ENCODE measurements around the gene MYPOP. TPM values are rescaled to one million over a fixed set of nuclear protein-coding genes. Genes with fewer than 3 reads are reported as not detected.

Gene MYPOP, protein sequence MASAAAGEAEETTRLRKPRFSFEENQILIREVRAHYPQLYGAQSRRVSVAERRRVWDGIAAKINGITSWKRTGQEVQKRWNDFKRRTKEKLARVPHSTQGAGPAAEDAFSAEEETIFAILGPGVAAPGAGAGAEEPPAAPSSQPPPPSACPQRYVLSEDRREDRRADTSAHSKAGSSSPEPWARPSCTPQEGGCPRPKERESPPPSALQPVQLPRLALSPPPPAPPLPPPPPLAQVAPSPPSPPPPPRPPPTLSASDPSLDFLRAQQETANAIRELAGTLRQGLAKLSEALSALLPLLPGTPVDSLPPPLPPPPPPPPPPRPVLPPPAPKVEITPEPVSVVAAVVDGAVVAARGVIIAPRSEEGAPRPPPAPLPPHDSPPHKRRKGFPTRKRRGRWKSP
- total RNA-seq, result 1.5 and 2.5 TPM in 2 replicates

GRCh38 chr19:45901912-45902650 is at the start of gene MYPOP:
Gene MYPOP, minus strand, starts transcription at chr19:45902613. Its CDS starts 840 bp downstream, at chr19:45901773.

GRCh38 chr19:45913874-45914830 is 11.7 kb upstream of the MYPOP start, which contains the start of gene NANOS2:
Gene NANOS2, minus strand, starts transcription at chr19:45914778. Its CDS starts 85 bp downstream, at chr19:45914693.

DNA sequence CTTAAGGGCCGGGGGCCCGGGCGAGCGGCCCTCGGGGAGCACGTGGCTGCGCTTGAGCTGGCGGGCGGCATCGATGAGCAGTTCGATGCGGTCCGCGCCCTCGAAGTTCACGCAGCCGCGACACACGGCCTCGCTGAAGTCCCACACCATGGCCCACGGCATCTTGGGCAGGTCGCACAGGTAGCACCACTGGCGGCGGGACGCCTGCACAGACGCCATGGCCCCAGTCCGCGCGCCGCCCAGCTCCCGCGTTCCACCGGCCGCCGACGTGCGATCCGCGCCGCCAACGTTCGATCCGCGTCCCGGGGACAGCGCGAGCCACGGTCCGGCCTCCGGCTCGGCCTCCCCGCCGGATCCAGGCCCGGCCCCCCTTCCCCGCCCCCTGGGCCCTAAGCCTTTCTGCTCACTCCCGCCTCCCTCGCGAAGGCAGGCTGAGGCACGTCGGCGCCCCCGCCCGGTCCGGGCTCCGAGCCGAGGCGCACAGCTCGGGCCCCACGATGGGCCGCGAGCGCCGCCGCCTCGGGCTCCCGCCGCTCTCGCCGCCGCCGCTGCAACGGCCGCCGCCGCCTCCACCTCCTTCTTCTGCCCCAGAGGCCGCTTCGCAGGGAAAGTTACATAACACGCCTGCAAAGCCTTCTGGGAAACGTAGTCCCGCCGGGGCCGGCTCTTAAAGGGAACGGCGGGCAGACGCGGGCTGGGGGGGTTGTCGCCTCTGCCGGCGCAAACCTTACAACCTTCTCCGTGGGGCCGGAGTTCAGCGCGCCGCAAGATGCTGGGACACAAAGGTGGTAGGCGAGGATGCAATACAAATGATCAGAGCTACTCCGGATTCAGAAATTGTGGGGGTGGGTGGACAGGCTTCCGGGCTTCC is 16.6 kb downstream of the MYPOP start, which contains the start of gene IRF2BP1:
Gene IRF2BP1 (minus strand): TSS at position 586 of the 871 bp plus-strand sequence. CDS start 367 bp downstream, at position 219.

DNA sequence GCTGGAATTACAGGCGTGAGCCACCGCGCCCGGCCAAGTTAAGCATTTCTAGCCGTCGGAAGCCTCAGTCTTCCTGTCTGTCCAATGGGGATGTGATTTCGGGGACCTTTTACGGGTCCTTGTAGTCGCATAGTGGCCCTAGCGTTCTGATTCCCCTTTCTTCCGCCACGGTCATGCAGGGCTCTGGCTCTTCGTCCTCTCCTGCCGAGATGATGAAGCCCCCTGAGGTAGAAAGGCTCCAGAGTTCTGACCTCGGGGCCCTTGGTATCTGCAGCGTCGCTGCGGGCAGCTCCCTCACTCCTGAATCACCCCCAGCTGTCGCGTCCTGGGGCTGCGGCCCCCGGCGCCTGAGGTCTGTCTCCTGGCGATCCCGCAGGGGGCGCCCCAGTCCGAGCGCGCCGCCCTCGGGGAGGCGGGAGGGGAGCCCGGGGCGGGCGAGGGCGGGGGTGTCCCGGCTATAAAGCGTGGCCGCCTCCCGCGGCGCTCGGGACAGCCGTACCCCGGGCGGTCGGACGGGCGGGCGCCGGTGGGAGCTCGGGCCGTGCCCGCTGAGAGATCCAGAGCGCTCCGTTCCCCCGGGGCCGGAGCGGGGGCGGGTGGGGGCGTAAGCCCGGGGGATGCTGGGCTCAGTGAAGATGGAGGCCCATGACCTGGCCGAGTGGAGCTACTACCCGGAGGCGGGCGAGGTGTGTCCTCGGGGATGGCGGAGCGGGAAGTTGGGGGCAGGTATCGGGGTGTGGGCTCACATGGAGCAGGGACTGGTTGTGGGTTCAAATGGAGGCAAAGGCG is 38.4 kb downstream of the MYPOP start, which contains the start of gene FOXA3:
Gene FOXA3 (plus strand): TSS at position 487 of the 789 bp plus-strand sequence. CDS start 131 bp downstream, at position 618.

GRCh38 chr19:45862564-45863334 is 39.7 kb downstream of the MYPOP start, which contains the start of gene SYMPK:
Gene SYMPK, minus strand, starts transcription at chr19:45863147. Its CDS starts 8,652 bp downstream, at chr19:45854495.

Other genes starting within 250 kb of the MYPOP start
- gene GIPR, start 234.4 kb downstream of the MYPOP start, total RNA-seq, result not detected in 2 replicates
- 200 and 333 TPM in 2 replicates for gene SNRPD2, start 210.7 kb downstream of the MYPOP start, total RNA-seq
- 20.9 and 28.3 TPM in 2 replicates for gene QPCTL, start 209.9 kb downstream of the MYPOP start, total RNA-seq
- gene FBXO46, start 171.7 kb downstream of the MYPOP start, total RNA-seq, result 7.7 and 14.7 TPM in 2 replicates
- not detected in 2 replicates for gene MEIOSIN, start 169.2 kb downstream of the MYPOP start, total RNA-seq
- gene SIX5, start 133.4 kb downstream of the MYPOP start, total RNA-seq, result 6.6 and 7.8 TPM in 2 replicates
- 13.7 and 22.4 TPM in 2 replicates for gene DMPK, start 120.1 kb downstream of the MYPOP start, total RNA-seq
- gene DMWD, start 109.8 kb downstream of the MYPOP start, total RNA-seq, result 36.0 and 51.0 TPM in 2 replicates
- gene RSPH6A, start 87.3 kb downstream of the MYPOP start, total RNA-seq, result under 0.01 and 0.39 TPM in 2 replicates
- 41.2 and 55.5 TPM in 2 replicates for gene SYMPK, start 39.5 kb downstream of the MYPOP start, total RNA-seq
- not detected in 2 replicates for gene FOXA3, start 38.3 kb downstream of the MYPOP start, total RNA-seq
- 18.0 and 21.7 TPM in 2 replicates for gene IRF2BP1, start 16.5 kb downstream of the MYPOP start, total RNA-seq
- not detected in 2 replicates for gene NANOS2, start 12.2 kb upstream of the MYPOP start, total RNA-seq
- gene NOVA2, start 71.3 kb upstream of the MYPOP start, total RNA-seq, result 0.39 TPM in 1 of 2 replicates, not detected in the other
- 7.4 and 7.7 TPM in 2 replicates for gene CCDC61, start 92.9 kb upstream of the MYPOP start, total RNA-seq
- gene PGLYRP1, start 120.4 kb upstream of the MYPOP start, total RNA-seq, result not detected in 2 replicates
- not detected in 2 replicates for gene IGFL4, start 138.4 kb upstream of the MYPOP start, total RNA-seq
- gene IGFL3, start 222.1 kb upstream of the MYPOP start, total RNA-seq, result not detected in 2 replicates
- not detected in 2 replicates for gene IGFL2, start 245.6 kb upstream of the MYPOP start, total RNA-seq